T1000 (cell line): ENCODE measurements around the gene USP47.
"Not testable (repeated sequence)": the region's sequence is repeated elsewhere in the genome, so short reads cannot be mapped to it uniquely, and the experiment has no call there.

Experiments
- DNase-seq: peaks from one replicate; lab custom pipeline; 2025; ENCODE audit warnings: mixed read lengths; lab: John Stamatoyannopoulos, UW

The USP47 gene

DNA sequence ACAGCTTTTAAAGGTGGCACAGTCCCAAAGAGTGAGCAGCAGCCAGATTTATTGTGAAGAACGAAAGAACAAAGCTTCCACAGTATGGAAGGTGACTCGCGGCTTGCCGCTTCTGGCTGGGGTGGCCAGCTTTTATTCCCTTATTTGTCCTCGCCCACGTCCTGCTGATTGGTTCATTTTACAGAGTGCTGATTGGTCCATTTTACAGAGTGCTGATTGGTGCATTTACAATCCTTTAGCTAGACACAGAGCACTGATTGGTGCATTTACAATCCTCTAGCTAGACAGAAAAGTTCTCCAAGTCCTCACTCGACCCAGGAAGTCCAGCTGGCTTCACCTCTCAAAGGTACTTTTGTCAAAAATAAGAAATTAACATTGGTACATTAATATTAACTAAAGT is 10.4 kb upstream of the USP47 start:
- not testable (repeated sequence) for DNase-seq

DNA sequence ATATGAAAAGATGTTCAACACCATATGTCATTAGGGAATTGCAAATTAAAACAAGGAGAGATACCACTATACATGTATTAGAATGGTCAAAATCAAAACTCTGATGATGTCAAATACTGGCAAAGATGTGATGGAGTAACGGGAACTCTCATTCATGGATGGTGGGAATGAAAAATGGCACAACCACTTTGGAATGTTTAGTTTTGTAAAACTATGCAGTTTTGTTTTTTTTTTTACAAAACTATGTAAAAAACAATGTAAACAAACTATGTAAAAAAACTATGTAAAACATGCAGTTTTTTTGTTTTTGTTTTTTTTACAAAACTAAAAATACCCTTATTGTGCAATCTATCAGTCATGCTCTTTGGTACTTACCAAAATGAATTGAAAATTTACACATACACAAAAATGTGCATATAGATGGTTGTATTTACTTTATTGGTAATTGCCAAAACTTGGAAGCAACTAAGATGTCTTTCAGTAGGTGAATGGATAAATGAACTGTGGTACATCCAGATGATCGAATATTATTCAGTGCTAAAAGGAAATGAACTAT is 5.0 kb upstream of the USP47 start:
- no peak for DNase-seq

DNA sequence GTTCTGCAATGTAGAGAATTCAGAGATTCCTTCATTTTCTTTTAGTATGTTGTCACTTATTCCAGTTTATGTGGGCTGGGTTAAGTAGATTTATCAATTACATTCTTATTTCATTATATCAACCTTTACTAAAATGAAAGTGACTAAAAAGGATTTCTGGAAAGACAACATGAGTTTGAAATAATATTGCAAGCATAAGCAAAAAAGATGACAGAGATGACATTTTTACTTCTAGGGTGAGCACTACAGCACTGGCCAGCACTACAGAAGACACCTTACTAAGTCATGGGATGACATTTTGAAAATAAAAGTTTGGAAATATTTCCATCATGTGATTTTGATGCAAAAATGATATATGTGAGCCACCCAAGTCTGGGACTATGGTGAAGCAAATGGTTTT is 2.1 kb upstream of the USP47 start:
- no peak for DNase-seq

- DNase-seq = no peak
Measured at GRCh38 chr11:11841116-11841722, 553 bp upstream of the USP47 start.

- peak; percentile 15 for DNase-seq
Measured at GRCh38 chr11:11842421-11843008, 743 bp downstream of the USP47 start.

DNA sequence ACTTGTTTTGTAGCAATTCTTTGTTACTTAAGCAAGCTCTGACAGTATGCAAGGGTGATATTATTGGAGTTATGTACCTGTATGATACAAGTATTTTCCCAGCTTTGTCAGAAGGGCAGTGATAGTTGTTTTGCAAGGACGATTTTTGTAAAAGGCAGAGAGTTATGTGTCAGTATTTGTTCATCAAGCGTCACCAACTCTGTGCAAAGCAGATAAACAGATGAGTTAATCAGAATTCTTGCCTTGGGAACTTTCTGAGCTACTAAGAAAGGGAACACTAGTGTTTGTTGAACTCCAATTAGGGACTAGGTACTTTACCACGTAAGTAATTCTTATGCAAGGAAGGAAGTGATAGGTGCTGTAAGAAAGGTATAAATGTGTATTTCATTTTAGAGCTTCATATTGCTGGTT is 1.4 kb downstream of the USP47 start:
- DNase-seq = no peak

- no peak for DNase-seq
Measured at GRCh38 chr11:11843642-11844041, 1.9 kb downstream of the USP47 start.

- DNase-seq = no peak
Measured at GRCh38 chr11:11844272-11844671, 2.5 kb downstream of the USP47 start.

DNA sequence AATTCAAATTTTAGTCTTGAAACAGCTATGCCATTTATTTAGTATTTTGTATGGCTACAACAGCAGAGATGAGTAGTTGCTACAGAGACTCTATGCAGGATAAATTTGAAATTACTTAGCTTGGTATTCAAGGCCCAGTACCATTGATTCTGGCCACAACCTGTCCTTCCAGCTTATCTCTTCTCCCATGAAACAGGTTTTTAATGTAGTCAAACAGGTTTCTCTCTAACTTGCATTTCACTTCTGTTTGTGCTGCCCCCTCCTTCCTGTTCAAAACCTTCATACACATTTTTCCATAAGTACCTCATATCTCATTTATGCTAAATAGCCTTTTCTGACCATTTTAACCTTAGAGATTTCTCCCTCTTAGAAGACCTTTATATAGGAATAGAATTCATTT is 3.3 kb downstream of the USP47 start:
- DNase-seq = no peak

DNA sequence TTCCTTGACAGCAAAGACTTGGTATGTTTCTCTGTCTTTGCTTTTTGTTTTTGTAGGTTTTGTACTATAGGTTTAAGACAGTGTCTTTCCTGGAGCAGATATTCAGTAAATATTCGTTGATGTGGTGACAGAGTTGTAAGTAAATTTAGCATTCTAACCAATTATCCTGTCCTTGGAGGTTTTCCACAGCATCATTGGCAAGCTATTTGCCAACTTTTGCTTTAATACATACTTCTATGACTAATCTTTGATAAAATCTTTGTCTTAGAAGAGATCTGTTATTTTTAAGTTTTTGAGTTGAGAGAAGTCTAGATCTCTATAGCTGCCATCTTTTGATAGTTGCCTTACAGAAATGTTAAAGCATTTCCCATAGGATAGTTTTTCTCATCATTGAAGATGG is 3.8 kb downstream of the USP47 start:
- DNase-seq = no peak

DNA sequence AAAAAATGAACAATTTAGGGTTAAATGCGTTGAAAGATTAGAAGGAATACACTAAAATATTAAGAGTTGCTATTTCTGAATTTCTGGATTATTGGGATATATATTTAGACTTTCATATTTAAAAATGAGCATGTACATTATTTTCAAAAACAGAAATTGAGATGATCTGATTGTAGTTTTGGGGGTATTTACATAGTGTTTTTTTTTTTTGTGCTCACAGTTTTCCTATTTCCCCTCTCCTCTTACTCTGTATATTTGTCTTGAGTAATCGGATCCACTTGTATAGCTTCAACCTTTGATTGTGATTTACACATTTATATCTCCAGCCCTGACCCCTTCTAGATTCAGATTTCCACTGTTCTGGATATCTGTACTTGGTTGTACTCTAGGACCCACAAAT is 5.3 kb downstream of the USP47 start:
- no peak for DNase-seq

DNA sequence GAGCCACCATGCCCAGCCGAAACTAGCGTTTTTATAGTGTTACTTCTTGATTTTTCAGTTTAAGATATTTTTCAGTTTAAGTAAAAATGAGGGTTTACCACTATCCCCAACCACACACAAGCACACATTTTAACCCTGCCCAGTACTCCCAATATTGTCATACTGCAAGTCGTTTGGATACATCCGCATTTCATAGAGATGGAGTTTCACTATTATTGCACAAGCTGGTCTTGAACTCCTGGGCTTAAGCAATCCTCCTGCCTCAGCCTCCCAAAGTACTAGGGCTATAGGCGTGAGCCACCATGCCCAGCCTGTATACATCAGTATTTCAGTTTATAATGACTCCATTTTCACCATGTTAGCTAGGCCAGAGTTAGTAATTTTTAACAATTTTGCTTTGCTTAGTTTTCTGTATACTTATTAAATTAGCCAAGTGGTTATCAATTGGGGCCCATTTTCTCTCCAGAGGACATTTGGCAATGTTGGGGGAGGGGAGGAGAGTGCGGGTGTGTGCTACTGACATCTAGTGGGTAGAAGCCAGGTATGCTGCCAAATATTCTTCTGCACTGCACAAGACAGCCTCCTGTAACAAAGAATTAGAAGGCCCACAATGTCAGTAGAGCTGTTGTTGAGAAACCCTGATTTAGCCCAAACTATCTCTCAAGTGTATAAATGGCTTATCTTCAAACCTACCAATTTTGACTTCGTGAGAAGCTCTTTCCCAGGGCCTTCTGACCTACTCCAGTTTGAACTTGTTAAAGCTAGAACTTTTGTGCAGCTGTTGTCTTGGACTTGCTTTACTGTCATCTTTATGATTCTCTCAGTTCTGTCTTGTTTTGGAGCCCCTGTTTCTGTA is 7.3 kb downstream of the USP47 start:
- no peak for DNase-seq

DNA sequence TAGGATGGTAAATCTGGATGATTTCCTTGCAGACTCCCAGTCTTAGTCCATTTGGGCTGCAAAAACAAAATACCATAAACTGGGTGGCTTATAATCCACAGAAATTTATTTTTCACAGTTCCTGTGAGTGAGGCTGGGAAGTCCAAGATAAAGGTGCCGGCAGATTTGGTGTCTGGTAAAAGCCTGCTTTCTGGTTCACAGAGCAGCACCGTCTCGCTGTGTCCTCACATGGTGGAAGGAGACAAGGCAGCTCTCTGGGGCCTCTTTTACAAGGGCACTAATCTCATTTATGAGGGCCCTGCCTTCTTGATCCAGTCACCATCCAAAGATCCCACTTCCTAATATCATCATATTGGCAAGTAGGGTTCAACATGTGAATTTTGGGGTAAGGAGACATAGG is 8.9 kb downstream of the USP47 start:
- no peak for DNase-seq

DNA sequence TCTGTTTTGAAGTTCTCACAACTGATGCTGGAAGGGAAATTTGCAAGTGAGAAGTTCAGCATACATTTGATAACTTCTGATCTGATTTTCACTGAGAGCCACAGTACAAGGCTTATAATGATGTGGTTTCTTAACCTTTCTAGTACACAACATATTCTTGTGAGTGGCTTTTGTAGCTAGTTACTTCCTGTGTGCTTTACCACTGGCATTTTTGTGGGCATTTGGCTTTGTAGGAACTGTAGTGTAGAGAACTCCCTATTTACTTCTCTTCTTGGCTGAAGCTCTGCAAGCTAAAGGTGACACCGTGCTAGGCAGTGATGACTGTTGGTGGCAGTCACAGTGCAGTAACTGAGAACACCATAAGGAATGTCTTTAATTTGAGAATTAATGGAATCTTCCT is 14.9 kb downstream of the USP47 start:
- DNase-seq = no peak

DNA sequence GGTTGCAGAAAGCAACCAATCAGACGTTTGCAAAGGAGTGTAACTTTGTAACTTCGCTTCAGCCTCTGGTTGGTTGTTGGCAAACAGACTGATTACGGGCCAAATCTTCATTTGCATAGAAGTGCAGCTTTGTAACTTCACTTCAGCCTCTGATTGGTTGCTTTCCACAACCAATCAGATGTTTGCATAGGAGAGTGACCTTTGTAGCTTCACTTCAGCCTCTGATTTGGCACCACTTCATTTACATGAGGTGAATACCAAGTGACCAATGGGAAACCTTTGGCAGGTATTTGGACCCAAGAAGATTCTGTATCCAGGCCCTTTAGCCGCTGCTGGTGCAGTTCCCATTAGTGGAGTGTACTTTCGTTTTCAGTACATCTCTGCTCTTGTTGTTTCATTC is 16.0 kb downstream of the USP47 start:
- no peak for DNase-seq

- no peak for DNase-seq
Measured at GRCh38 chr11:11858676-11859075, 16.9 kb downstream of the USP47 start.

DNA sequence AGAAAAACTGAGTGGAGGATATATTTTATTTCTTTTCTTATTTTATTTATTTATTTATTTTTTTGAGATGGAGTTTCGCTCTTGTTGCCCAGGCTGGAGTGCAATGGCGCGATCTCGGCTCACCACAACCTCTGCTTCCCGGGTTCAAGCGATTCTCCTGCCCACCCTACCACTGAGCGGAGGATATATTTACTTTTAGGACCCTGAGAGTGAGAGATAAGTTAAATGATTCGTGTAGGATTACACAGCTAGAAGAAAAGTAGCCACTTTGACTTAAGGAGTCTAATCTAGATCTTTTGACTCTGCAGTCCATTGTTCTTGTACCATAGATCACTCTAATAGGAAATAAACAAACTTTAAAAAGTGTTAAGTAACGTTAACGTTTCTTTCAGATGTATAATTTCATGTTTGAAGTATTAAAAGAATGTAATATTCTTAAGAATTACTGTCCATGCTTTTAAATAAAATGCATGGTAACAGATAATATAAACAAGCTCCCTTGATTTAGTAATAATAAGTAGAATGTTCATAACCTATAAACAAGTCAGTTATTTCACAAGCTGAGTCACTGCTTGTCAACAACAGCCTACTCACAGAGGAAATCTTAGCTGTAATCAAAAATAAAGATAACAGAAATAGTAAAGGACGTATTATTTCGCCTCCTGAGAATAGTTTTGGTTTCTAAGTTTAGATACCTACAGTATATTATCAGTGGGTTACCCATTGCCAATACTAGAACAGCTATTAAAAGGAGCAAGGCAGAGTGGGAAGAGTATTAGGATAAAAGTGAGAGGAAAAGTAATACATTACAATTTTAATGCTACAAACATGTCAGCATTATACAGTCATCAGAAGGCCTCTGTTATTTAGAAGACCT is 18.6 kb downstream of the USP47 start:
- DNase-seq = no peak

GRCh38 chr11:11862999-11863398 is 21.2 kb downstream of the USP47 start:
- no peak for DNase-seq

- DNase-seq = no peak
Measured at GRCh38 chr11:11864332-11864731, 22.6 kb downstream of the USP47 start.

GRCh38 chr11:11864803-11865202 is 23.0 kb downstream of the USP47 start:
- no peak for DNase-seq

DNA sequence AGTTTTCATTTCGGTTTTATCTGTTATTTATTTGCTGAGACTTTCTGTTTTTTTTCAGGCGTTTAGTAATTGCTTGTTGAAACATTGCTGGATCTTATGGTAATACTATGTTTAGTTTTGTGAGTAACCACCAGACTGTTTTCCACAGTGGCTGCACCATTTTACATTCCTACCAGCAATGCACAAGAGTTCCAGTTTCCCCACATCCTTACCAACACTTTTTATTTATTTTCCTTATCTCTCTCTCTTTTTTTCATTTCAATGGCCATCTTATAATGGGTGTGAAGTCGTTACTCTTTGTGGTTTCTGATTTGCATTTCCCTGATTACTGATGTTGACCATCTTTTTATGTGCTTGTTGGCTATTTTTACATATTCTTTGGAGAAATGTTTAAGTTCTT is 23.7 kb downstream of the USP47 start:
- DNase-seq = no peak

- DNase-seq = no peak
Measured at GRCh38 chr11:11866203-11866602, 24.4 kb downstream of the USP47 start.
